HepG2 (cell line): ENCODE data around the gene HSPA1L. TPM values are rescaled to one million over a fixed set of nuclear protein-coding genes. Genes with fewer than 3 reads are reported as not detected.

Experiments used
- BCL6 ChIP-seq: IDR thresholded peaks from 2 replicates; pipeline ENCODE4 v1.6.1; 2016; ENCODE audit warnings: missing genetic modification reagents, missing compliant biosample characterization
- DMAP1 ChIP-seq: IDR thresholded peaks from 2 replicates; pipeline ENCODE4 v1.6.1; 2016
- GTF3A ChIP-seq: sonication (generic); formaldehyde crosslinking; conservative IDR thresholded peaks from 2 replicates; pipeline ENCODE4 v1.4.0; 2020; ENCODE audit warnings: mild to moderate bottlenecking, missing genetic modification reagents
- HDAC1 ChIP-seq: sonication (generic); formaldehyde crosslinking; IDR thresholded peaks from 2 replicates; pipeline ENCODE4 v1.5.1; 2020; ENCODE audit warnings: mild to moderate bottlenecking, missing genetic modification reagents
- HNF4A ChIP-seq: sonication (generic); formaldehyde crosslinking; IDR thresholded peaks from 2 replicates; pipeline ENCODE4 v1.4.0; 2020; ENCODE audit warnings: missing genetic modification reagents
- KLF12 ChIP-seq: sonication (generic); formaldehyde crosslinking; IDR thresholded peaks from 2 replicates; pipeline ENCODE4 v1.4.0; 2020; ENCODE audit warnings: missing genetic modification reagents, borderline replicate concordance
- NFE2 ChIP-seq: sonication (generic); formaldehyde crosslinking; IDR thresholded peaks from 2 replicates; pipeline ENCODE4 v1.4.0; 2020; ENCODE audit warnings: missing genetic modification reagents
- NFIC ChIP-seq: IDR thresholded peaks from 2 replicates; pipeline ENCODE4 v1.6.1; 2012; ENCODE audit warnings: mild to moderate bottlenecking, low read length, inconsistent platforms
- NR2F1 ChIP-seq, 2 experiments: fragments of 450-650 bp in 1 of 2; formaldehyde crosslinking in 1 of 2; IDR thresholded peaks; 2 replicates each; pipeline versions ENCODE4 v1.5.0 to v1.6.1; 2016 to 2020; ENCODE audit warnings: mild to moderate bottlenecking in 1 of 2, missing compliant biosample characterization in 1 of 2, missing genetic modification reagents in 1 of 2, moderate library complexity in 1 of 2
- RCOR2 ChIP-seq: IDR thresholded peaks from 2 replicates; pipeline ENCODE4 v1.6.1; 2016; ENCODE audit warnings: missing biosample characterization, missing genetic modification reagents
- SALL2 ChIP-seq: sonication (generic); formaldehyde crosslinking; IDR thresholded peaks from 2 replicates; pipeline ENCODE4 v1.8.1; 2023; ENCODE audit warnings: mild to moderate bottlenecking, missing genetic modification reagents, inconsistent platforms
- THYN1 ChIP-seq: sonication (generic); formaldehyde crosslinking; IDR thresholded peaks from 2 replicates; pipeline ENCODE4 v1.8.1; 2023; ENCODE audit warnings: low read depth, mild to moderate bottlenecking, moderate library complexity, missing genetic modification reagents, borderline replicate concordance
- ZMYM2 ChIP-seq: sonication (generic); formaldehyde crosslinking; IDR thresholded peaks from 2 replicates; pipeline ENCODE4 v1.8.0; 2022; ENCODE audit warnings: mild to moderate bottlenecking, missing genetic modification reagents
- ZNF264 ChIP-seq: sonication (generic); formaldehyde crosslinking; IDR thresholded peaks from 2 replicates; pipeline ENCODE4 v1.4.0; 2020; ENCODE audit warnings: missing genetic modification reagents
- ZNF792 ChIP-seq: IDR thresholded peaks from 2 replicates; pipeline ENCODE4 v1.6.1; 2016
- ZSCAN20 ChIP-seq: sonication (generic); formaldehyde crosslinking; IDR thresholded peaks from 2 replicates; pipeline ENCODE4 v1.4.0; 2020; ENCODE audit warnings: missing genetic modification reagents, mild to moderate bottlenecking, borderline replicate concordance
- polyA plus RNA-seq, 8 experiments: library from polyadenylated mRNA; depleted of rRNA in 3 of 8; stranded (reverse) in 7 of 8; unstranded in 1 of 8; fragments of >200 nt; fragmentation: Illumina TruSeq in 4 of 8; extraction: Trizol in 4 of 8; gene quantifications; 2 replicates each; pipeline versions ENCODE4 v1.2.1 to v1.2.3, GENCODE V29; 2011 to 2016; ENCODE audit warnings: low read depth in 4 of 8, missing spikeins in 1 of 8, mixed read lengths in 1 of 8; ENCODE audit not compliant: insufficient read depth in 1 of 8
- total RNA-seq, 5 experiments: library from RNA; depleted of rRNA; stranded (reverse); fragments of >200 nt; fragmentation: Illumina TruSeq; extraction: Trizol; gene quantifications; 2 replicates each; pipeline ENCODE4 v1.2.3, GENCODE V29; 2016; ENCODE audit warnings: low read depth in 1 of 5
- TF ChIP-seq, protein P1 (sequence below): sonication (generic); formaldehyde crosslinking; IDR thresholded peaks from 2 replicates; pipeline ENCODE4 v1.4.0; 2020; ENCODE audit warnings: missing genetic modification reagents
- TF ChIP-seq, protein P2 (sequence below): sonication (generic); formaldehyde crosslinking; IDR thresholded peaks from 2 replicates; pipeline ENCODE4 v1.5.1; 2020; ENCODE audit warnings: mild to moderate bottlenecking, missing genetic modification reagents, borderline replicate concordance
- TF ChIP-seq, protein P3 (sequence below): fragments of 450-650 bp; IDR thresholded peaks from 2 replicates; pipeline ENCODE4 v1.6.1; 2017

Gene HSPA1L
- total and polyA plus RNA-seq, 2 of the 13 experiments (the other 11 are each of a cell fraction or from before 2014, with no cell fraction given), result 0.55 to 1.0 TPM

DNA sequence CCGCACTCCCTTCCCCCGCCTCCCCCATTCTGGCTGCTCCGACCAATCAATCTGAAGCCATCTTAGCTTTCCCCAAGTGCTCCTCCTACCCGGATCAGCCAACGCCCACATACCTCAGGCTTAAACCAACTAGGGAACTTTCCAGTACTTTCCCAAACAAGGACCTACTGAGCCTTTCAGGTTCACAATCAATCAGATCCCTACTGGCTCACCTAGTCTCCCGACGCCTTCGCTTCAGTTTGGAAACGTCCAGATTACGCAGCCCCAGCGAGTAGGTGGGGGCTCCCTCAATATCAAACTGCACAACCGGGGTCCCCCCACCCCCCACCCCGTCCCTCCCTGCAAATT, 432 bp downstream of the HSPA1L start (continued):
- TF ChIP-seq, protein P1, sequence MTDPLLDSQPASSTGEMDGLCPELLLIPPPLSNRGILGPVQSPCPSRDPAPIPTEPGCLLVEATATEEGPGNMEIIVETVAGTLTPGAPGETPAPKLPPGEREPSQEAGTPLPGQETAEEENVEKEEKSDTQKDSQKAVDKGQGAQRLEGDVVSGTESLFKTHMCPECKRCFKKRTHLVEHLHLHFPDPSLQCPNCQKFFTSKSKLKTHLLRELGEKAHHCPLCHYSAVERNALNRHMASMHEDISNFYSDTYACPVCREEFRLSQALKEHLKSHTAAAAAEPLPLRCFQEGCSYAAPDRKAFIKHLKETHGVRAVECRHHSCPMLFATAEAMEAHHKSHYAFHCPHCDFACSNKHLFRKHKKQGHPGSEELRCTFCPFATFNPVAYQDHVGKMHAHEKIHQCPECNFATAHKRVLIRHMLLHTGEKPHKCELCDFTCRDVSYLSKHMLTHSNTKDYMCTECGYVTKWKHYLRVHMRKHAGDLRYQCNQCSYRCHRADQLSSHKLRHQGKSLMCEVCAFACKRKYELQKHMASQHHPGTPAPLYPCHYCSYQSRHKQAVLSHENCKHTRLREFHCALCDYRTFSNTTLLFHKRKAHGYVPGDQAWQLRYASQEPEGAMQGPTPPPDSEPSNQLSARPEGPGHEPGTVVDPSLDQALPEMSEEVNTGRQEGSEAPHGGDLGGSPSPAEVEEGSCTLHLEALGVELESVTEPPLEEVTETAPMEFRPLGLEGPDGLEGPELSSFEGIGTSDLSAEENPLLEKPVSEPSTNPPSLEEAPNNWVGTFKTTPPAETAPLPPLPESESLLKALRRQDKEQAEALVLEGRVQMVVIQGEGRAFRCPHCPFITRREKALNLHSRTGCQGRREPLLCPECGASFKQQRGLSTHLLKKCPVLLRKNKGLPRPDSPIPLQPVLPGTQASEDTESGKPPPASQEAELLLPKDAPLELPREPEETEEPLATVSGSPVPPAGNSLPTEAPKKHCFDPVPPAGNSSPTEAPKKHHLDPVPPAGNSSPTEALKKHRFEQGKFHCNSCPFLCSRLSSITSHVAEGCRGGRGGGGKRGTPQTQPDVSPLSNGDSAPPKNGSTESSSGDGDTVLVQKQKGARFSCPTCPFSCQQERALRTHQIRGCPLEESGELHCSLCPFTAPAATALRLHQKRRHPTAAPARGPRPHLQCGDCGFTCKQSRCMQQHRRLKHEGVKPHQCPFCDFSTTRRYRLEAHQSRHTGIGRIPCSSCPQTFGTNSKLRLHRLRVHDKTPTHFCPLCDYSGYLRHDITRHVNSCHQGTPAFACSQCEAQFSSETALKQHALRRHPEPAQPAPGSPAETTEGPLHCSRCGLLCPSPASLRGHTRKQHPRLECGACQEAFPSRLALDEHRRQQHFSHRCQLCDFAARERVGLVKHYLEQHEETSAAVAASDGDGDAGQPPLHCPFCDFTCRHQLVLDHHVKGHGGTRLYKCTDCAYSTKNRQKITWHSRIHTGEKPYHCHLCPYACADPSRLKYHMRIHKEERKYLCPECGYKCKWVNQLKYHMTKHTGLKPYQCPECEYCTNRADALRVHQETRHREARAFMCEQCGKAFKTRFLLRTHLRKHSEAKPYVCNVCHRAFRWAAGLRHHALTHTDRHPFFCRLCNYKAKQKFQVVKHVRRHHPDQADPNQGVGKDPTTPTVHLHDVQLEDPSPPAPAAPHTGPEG (CRISPR knock-in tag), result peak; percentile 19; the same call in 1 of the 2 replicates
- TF ChIP-seq ZNF792 (peak; percentile 24), BCL6 (CRISPR knock-in tag) (peak; percentile 66), ZNF264 (CRISPR knock-in tag) (no peak), NFE2 (CRISPR knock-in tag) (no peak), RCOR2 (CRISPR knock-in tag) (no peak), NR2F1 (CRISPR knock-in tag; IDR thresholded peaks at IDR 0.05) (no peak), NFIC (no peak), GTF3A (CRISPR knock-in tag) (no peak), THYN1 (CRISPR knock-in tag) (no peak), KLF12 (CRISPR knock-in tag) (no peak; the same call in 1 of the 2 replicates), ZMYM2 (CRISPR knock-in tag) (no peak), HNF4A (CRISPR knock-in tag) (no peak), ZSCAN20 (CRISPR knock-in tag) (no peak), HDAC1 (CRISPR knock-in tag) (peak; percentile 43; the same call in 1 of the 2 replicates), SALL2 (no peak), DMAP1 (CRISPR knock-in tag) (0 out of 2 replicates have a peak, but pooled peaks have one; percentile 46)
- TF ChIP-seq, protein P2, sequence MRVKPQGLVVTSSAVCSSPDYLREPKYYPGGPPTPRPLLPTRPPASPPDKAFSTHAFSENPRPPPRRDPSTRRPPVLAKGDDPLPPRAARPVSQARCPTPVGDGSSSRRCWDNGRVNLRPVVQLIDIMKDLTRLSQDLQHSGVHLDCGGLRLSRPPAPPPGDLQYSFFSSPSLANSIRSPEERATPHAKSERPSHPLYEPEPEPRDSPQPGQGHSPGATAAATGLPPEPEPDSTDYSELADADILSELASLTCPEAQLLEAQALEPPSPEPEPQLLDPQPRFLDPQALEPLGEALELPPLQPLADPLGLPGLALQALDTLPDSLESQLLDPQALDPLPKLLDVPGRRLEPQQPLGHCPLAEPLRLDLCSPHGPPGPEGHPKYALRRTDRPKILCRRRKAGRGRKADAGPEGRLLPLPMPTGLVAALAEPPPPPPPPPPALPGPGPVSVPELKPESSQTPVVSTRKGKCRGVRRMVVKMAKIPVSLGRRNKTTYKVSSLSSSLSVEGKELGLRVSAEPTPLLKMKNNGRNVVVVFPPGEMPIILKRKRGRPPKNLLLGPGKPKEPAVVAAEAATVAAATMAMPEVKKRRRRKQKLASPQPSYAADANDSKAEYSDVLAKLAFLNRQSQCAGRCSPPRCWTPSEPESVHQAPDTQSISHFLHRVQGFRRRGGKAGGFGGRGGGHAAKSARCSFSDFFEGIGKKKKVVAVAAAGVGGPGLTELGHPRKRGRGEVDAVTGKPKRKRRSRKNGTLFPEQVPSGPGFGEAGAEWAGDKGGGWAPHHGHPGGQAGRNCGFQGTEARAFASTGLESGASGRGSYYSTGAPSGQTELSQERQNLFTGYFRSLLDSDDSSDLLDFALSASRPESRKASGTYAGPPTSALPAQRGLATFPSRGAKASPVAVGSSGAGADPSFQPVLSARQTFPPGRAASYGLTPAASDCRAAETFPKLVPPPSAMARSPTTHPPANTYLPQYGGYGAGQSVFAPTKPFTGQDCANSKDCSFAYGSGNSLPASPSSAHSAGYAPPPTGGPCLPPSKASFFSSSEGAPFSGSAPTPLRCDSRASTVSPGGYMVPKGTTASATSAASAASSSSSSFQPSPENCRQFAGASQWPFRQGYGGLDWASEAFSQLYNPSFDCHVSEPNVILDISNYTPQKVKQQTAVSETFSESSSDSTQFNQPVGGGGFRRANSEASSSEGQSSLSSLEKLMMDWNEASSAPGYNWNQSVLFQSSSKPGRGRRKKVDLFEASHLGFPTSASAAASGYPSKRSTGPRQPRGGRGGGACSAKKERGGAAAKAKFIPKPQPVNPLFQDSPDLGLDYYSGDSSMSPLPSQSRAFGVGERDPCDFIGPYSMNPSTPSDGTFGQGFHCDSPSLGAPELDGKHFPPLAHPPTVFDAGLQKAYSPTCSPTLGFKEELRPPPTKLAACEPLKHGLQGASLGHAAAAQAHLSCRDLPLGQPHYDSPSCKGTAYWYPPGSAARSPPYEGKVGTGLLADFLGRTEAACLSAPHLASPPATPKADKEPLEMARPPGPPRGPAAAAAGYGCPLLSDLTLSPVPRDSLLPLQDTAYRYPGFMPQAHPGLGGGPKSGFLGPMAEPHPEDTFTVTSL (CRISPR knock-in tag), result no peak; the same call in 1 of the 2 replicates
- TF ChIP-seq, protein P3, sequence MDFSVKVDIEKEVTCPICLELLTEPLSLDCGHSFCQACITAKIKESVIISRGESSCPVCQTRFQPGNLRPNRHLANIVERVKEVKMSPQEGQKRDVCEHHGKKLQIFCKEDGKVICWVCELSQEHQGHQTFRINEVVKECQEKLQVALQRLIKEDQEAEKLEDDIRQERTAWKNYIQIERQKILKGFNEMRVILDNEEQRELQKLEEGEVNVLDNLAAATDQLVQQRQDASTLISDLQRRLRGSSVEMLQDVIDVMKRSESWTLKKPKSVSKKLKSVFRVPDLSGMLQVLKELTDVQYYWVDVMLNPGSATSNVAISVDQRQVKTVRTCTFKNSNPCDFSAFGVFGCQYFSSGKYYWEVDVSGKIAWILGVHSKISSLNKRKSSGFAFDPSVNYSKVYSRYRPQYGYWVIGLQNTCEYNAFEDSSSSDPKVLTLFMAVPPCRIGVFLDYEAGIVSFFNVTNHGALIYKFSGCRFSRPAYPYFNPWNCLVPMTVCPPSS, result no peak
